ENCODE measurements around the gene MSRB3.

Gene MSRB3

DNA sequence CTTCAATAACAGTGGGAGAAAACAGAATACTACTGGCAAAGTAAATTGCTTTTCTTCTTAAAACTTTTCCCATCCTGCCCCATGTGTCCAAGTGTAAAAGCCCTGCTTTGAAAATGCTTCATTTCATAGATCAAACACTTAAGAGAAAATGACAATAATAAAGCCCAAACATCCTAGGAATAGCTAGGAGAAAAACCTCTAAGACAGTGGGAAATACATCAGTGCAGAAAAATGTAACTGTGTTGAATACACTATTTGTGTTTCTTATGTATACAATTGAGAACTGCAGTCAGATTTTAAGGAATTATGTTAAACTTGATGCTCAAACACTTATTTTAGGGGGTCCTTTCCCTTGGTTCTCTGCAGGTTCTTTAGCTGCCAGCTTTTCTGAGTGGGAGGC, 181.1 kb downstream of the MSRB3 start:
- H3K27ac ChIP-seq (ENCODE audit: low read length), result no peak overlapping the region
- H3K4me2 ChIP-seq (ENCODE audit: low read length), result no peak overlapping the region
- no peak overlapping the region for H3K9ac ChIP-seq (ENCODE audit: low read length)
- no peaks in the 10 kb centered on the region for H3K36me3 ChIP-seq (replicated peaks; ENCODE audit: low read depth, low read length)
- H3K79me2 ChIP-seq (ENCODE audit: low read length), result no peaks in the 10 kb centered on the region
- no peaks in the 10 kb centered on the region for H3K4me1 ChIP-seq (ENCODE audit: low read length)
- no peaks in the 10 kb centered on the region for H3K27me3 ChIP-seq (ENCODE audit: low read depth, low read length)
- no peak overlapping the region for H3K4me3 ChIP-seq (ENCODE audit: low read length)
- H4K20me1 ChIP-seq (ENCODE audit: insufficient read depth, low read length), result no peaks in the 10 kb centered on the region
- no peaks in the 10 kb centered on the region for H3K9me3 ChIP-seq (ENCODE audit: insufficient read depth, low read length)
- H2AFZ ChIP-seq (ENCODE audit: low read depth, low read length), result no peak overlapping the region
- TF ChIP-seq, protein P1, sequence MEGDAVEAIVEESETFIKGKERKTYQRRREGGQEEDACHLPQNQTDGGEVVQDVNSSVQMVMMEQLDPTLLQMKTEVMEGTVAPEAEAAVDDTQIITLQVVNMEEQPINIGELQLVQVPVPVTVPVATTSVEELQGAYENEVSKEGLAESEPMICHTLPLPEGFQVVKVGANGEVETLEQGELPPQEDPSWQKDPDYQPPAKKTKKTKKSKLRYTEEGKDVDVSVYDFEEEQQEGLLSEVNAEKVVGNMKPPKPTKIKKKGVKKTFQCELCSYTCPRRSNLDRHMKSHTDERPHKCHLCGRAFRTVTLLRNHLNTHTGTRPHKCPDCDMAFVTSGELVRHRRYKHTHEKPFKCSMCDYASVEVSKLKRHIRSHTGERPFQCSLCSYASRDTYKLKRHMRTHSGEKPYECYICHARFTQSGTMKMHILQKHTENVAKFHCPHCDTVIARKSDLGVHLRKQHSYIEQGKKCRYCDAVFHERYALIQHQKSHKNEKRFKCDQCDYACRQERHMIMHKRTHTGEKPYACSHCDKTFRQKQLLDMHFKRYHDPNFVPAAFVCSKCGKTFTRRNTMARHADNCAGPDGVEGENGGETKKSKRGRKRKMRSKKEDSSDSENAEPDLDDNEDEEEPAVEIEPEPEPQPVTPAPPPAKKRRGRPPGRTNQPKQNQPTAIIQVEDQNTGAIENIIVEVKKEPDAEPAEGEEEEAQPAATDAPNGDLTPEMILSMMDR (IDR thresholded peaks at IDR 0.05; ENCODE audit: low read depth, low read length), result no peak

DNA sequence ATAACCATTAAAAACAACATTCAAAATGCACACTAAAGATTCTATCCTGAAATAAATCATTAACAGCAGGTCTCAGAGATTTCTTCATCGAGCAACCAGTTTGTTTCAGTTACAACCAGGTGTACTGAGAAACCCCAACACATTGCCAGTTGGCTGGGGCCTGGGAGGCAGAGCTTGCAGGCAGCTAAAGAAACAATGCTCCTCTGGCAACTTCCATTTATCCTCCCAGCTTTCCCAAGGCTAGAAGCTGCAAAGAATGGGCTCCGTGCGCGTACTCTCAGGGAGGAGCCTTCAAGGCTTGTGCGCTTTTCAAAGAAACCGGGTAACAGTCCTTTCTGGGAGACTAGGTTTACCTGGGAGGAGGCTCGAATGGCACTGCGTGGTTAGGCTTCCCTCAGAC, 181.6 kb downstream of the MSRB3 start:
- no peaks in the 10 kb centered on the region for H3K4me1 ChIP-seq (ENCODE audit: low read length)

GRCh38 chr12:65461017-65461416, 182.5 kb downstream of the MSRB3 start:
- H3K4me2 ChIP-seq (ENCODE audit: low read length), result no peak overlapping the region
- no peak overlapping the region for H3K27ac ChIP-seq (ENCODE audit: low read length)
- H3K9me3 ChIP-seq (ENCODE audit: insufficient read depth, low read length), result no peaks in the 10 kb centered on the region
- H2AFZ ChIP-seq (ENCODE audit: low read depth, low read length), result no peak overlapping the region
- H3K27me3 ChIP-seq (ENCODE audit: low read depth, low read length), result no peaks in the 10 kb centered on the region
- no peak overlapping the region for H3K9ac ChIP-seq (ENCODE audit: low read length)
- no peaks in the 10 kb centered on the region for H3K79me2 ChIP-seq (ENCODE audit: low read length)
- no peak for TF ChIP-seq EZH2phosphoT487 (IDR thresholded peaks at IDR 0.05; ENCODE audit: low read depth)
- TF ChIP-seq, protein P1 (IDR thresholded peaks at IDR 0.05; ENCODE audit: low read depth, low read length), result no peak
- no peaks in the 10 kb centered on the region for H3K36me3 ChIP-seq (replicated peaks; ENCODE audit: low read depth, low read length)
- no peak overlapping the region for H3K4me3 ChIP-seq (ENCODE audit: low read length)
- H4K20me1 ChIP-seq (ENCODE audit: insufficient read depth, low read length), result no peaks in the 10 kb centered on the region
- no peaks in the 10 kb centered on the region for H3K4me1 ChIP-seq (ENCODE audit: low read length)

More for the DNA sequence above, 181.6 kb downstream of the MSRB3 start:
- TF ChIP-seq, protein P1 (IDR thresholded peaks at IDR 0.05; ENCODE audit: low read depth, low read length), result no peak
- no peak for TF ChIP-seq EZH2phosphoT487 (IDR thresholded peaks at IDR 0.05; ENCODE audit: low read depth)
- Histone ChIP-seq H3K27ac (ENCODE audit: low read length) (no peak overlapping the region), H3K36me3 (replicated peaks; ENCODE audit: low read depth, low read length) (no peaks in the 10 kb centered on the region), H2AFZ (ENCODE audit: low read depth, low read length) (no peak overlapping the region), H4K20me1 (ENCODE audit: insufficient read depth, low read length) (no peaks in the 10 kb centered on the region), H3K9me3 (ENCODE audit: insufficient read depth, low read length) (no peaks in the 10 kb centered on the region), H3K4me2 (ENCODE audit: low read length) (no peak overlapping the region), H3K79me2 (ENCODE audit: low read length) (no peaks in the 10 kb centered on the region), H3K9ac (ENCODE audit: low read length) (no peak overlapping the region), H3K27me3 (ENCODE audit: low read depth, low read length) (no peaks in the 10 kb centered on the region), H3K4me3 (ENCODE audit: low read length) (no peak overlapping the region)

GRCh38 chr12:65462484-65462883, 184.0 kb downstream of the MSRB3 start:
- no peak overlapping the region for H3K27ac ChIP-seq (ENCODE audit: low read length)
- H3K4me1 ChIP-seq (ENCODE audit: low read length), result no peaks in the 10 kb centered on the region
- no peaks in the 10 kb centered on the region for H3K79me2 ChIP-seq (ENCODE audit: low read length)
- no peak overlapping the region for H2AFZ ChIP-seq (ENCODE audit: low read depth, low read length)
- H3K9me3 ChIP-seq (ENCODE audit: insufficient read depth, low read length), result no peaks in the 10 kb centered on the region
- no peak overlapping the region for H3K4me2 ChIP-seq (ENCODE audit: low read length)
- H3K27me3 ChIP-seq (ENCODE audit: low read depth, low read length), result no peaks in the 10 kb centered on the region
- H3K4me3 ChIP-seq (ENCODE audit: low read length), result no peak overlapping the region
- TF ChIP-seq, protein P1 (IDR thresholded peaks at IDR 0.05; ENCODE audit: low read depth, low read length), result no peak
- TF ChIP-seq EZH2phosphoT487 (IDR thresholded peaks at IDR 0.05; ENCODE audit: low read depth), result no peak
- no peak overlapping the region for H3K9ac ChIP-seq (ENCODE audit: low read length)
- no peaks in the 10 kb centered on the region for H4K20me1 ChIP-seq (ENCODE audit: insufficient read depth, low read length)
- H3K36me3 ChIP-seq (replicated peaks; ENCODE audit: low read depth, low read length), result no peaks in the 10 kb centered on the region
